ENCODE data around the gene BNIP3.

Gene BNIP3

GRCh38 chr10:131971591-131971990 lies 10.1 kb downstream of the BNIP3 start:
- Mint-ChIP-seq H3K4me3 (peak overlapping the region; percentile 84), H3K27ac (ENCODE audit: low read depth) (no peak overlapping the region), H3K4me1 (peaks cover 43% of the 10 kb centered on the region), H3K27me3 (no peaks in the 10 kb centered on the region), H3K9me3 (no peaks in the 10 kb centered on the region), H3K36me3 (ENCODE audit: insufficient read depth) (peaks cover 18% of the 10 kb centered on the region)
- DNase-seq (ENCODE audit: low spot score in 2 of 2) (no peak), ATAC-seq (replicated peaks; ENCODE audit: extremely low read depth, poor library complexity, severe bottlenecking) (no peak)

- DNase-seq (ENCODE audit: low spot score in 2 of 2) (no peak), ATAC-seq (replicated peaks; ENCODE audit: extremely low read depth, poor library complexity, severe bottlenecking) (no peak)
- H3K36me3 Mint-ChIP-seq (ENCODE audit: insufficient read depth) = peaks cover 18% of the 10 kb centered on the region
- no peak overlapping the region for H3K27ac Mint-ChIP-seq (ENCODE audit: low read depth)
- H3K9me3 Mint-ChIP-seq = no peaks in the 10 kb centered on the region
- H3K27me3 Mint-ChIP-seq = no peaks in the 10 kb centered on the region
- H3K4me1 Mint-ChIP-seq = peaks cover 37% of the 10 kb centered on the region
- no peak overlapping the region for H3K4me3 Mint-ChIP-seq
These were observed 10.8 kb downstream of the BNIP3 start for GRCh38 chr10:131970946-131971345.

GRCh38 chr10:131968949-131969348 lies 12.8 kb downstream of the BNIP3 start:
- Mint-ChIP-seq H3K9me3 (no peaks in the 10 kb centered on the region), H3K4me3 (no peak overlapping the region), H3K27ac (ENCODE audit: low read depth) (peak overlapping the region; percentile 29), H3K27me3 (no peaks in the 10 kb centered on the region), H3K4me1 (peaks cover 33% of the 10 kb centered on the region), H3K36me3 (ENCODE audit: insufficient read depth) (peaks cover 18% of the 10 kb centered on the region)
- no peak for ATAC-seq (replicated peaks; ENCODE audit: extremely low read depth, poor library complexity, severe bottlenecking)
- DNase-seq (ENCODE audit: low spot score in 2 of 2) = no peak

- Mint-ChIP-seq H3K36me3 (ENCODE audit: insufficient read depth) (peaks cover 10% of the 10 kb centered on the region), H3K27ac (ENCODE audit: low read depth) (no peak overlapping the region), H3K4me1 (peaks cover 14% of the 10 kb centered on the region), H3K9me3 (no peaks in the 10 kb centered on the region), H3K27me3 (no peaks in the 10 kb centered on the region), H3K4me3 (no peak overlapping the region)
- no peak for DNase-seq (ENCODE audit: low spot score in 2 of 2)
- ATAC-seq (replicated peaks; ENCODE audit: extremely low read depth, poor library complexity, severe bottlenecking) = no peak
These were observed 17.4 kb downstream of the BNIP3 start for GRCh38 chr10:131964298-131964697.

- H3K27ac Mint-ChIP-seq (ENCODE audit: low read depth) = no peak overlapping the region
These were observed 17.9 kb downstream of the BNIP3 start for GRCh38 chr10:131963811-131964210.

GRCh38 chr10:131963350-131963749 lies 18.4 kb downstream of the BNIP3 start:
- Mint-ChIP-seq H3K36me3 (ENCODE audit: insufficient read depth) (peaks cover 4% of the 10 kb centered on the region), H3K27ac (ENCODE audit: low read depth) (no peak overlapping the region)

More at GRCh38 chr10:131963811-131964210, 17.9 kb downstream of the BNIP3 start:
- DNase-seq (ENCODE audit: low spot score in 2 of 2) = no peak
- H3K4me3 Mint-ChIP-seq = no peak overlapping the region
- H3K9me3 Mint-ChIP-seq = no peaks in the 10 kb centered on the region
- no peak for ATAC-seq (replicated peaks; ENCODE audit: extremely low read depth, poor library complexity, severe bottlenecking)
- peaks cover 14% of the 10 kb centered on the region for H3K4me1 Mint-ChIP-seq
- H3K27me3 Mint-ChIP-seq = no peaks in the 10 kb centered on the region
- H3K36me3 Mint-ChIP-seq (ENCODE audit: insufficient read depth) = peaks cover 8% of the 10 kb centered on the region

GRCh38 chr10:131961777-131962662 lies 19.7 kb downstream of the BNIP3 start:
- H3K27me3 Mint-ChIP-seq = no peaks in the 10 kb centered on the region
- no peak overlapping the region for H3K4me3 Mint-ChIP-seq
- peaks cover 14% of the 10 kb centered on the region for H3K4me1 Mint-ChIP-seq
- H3K27ac Mint-ChIP-seq (ENCODE audit: low read depth) = peak overlapping the region; percentile 44
- H3K9me3 Mint-ChIP-seq = no peaks in the 10 kb centered on the region
- peaks cover 8% of the 10 kb centered on the region for H3K36me3 Mint-ChIP-seq (ENCODE audit: insufficient read depth)
- ATAC-seq (replicated peaks; ENCODE audit: extremely low read depth, poor library complexity, severe bottlenecking) = no peak
- no peak for DNase-seq (ENCODE audit: low spot score in 2 of 2)

More at GRCh38 chr10:131963350-131963749, 18.4 kb downstream of the BNIP3 start:
- no peak for ATAC-seq (replicated peaks; ENCODE audit: extremely low read depth, poor library complexity, severe bottlenecking)
- Mint-ChIP-seq H3K4me1 (peaks cover 14% of the 10 kb centered on the region), H3K27me3 (no peaks in the 10 kb centered on the region), H3K4me3 (no peak overlapping the region), H3K9me3 (no peaks in the 10 kb centered on the region)
- DNase-seq (ENCODE audit: low spot score in 2 of 2) = no peak

GRCh38 chr10:131961047-131961776 lies 20.5 kb downstream of the BNIP3 start:
- Mint-ChIP-seq H3K27me3 (no peaks in the 10 kb centered on the region), H3K9me3 (no peaks in the 10 kb centered on the region), H3K27ac (ENCODE audit: low read depth) (peak overlapping the region; percentile 44), H3K4me3 (no peak overlapping the region), H3K36me3 (ENCODE audit: insufficient read depth) (peaks cover 12% of the 10 kb centered on the region), H3K4me1 (peaks cover 14% of the 10 kb centered on the region)
- no peak for ATAC-seq (replicated peaks; ENCODE audit: extremely low read depth, poor library complexity, severe bottlenecking)
- no peak for DNase-seq (ENCODE audit: low spot score in 2 of 2)

- ATAC-seq (replicated peaks; ENCODE audit: extremely low read depth, poor library complexity, severe bottlenecking) (no peak), DNase-seq (ENCODE audit: low spot score in 2 of 2) (no peak)
- H3K36me3 Mint-ChIP-seq (ENCODE audit: insufficient read depth) = peaks cover 18% of the 10 kb centered on the region
- no peaks in the 10 kb centered on the region for H3K9me3 Mint-ChIP-seq
- H3K4me3 Mint-ChIP-seq = no peak overlapping the region
- no peak overlapping the region for H3K27ac Mint-ChIP-seq (ENCODE audit: low read depth)
- no peaks in the 10 kb centered on the region for H3K27me3 Mint-ChIP-seq
- H3K4me1 Mint-ChIP-seq = peaks cover 11% of the 10 kb centered on the region
These were observed 21.1 kb downstream of the BNIP3 start for GRCh38 chr10:131960631-131961046.

GRCh38 chr10:131959841-131960240 lies 21.9 kb downstream of the BNIP3 start:
- H3K9me3 Mint-ChIP-seq = no peaks in the 10 kb centered on the region
- H3K27me3 Mint-ChIP-seq = no peaks in the 10 kb centered on the region
- H3K36me3 Mint-ChIP-seq (ENCODE audit: insufficient read depth) = peaks cover 19% of the 10 kb centered on the region

GRCh38 chr10:131955591-131956340 lies 26.0 kb downstream of the BNIP3 start:
- H3K27me3 Mint-ChIP-seq = no peaks in the 10 kb centered on the region
- H3K27ac Mint-ChIP-seq (ENCODE audit: low read depth) = no peak overlapping the region
- no peaks in the 10 kb centered on the region for H3K9me3 Mint-ChIP-seq
- ATAC-seq (replicated peaks; ENCODE audit: extremely low read depth, poor library complexity, severe bottlenecking) (no peak), DNase-seq (ENCODE audit: low spot score in 2 of 2) (no peak)
- no peak overlapping the region for H3K4me3 Mint-ChIP-seq
- H3K36me3 Mint-ChIP-seq (ENCODE audit: insufficient read depth) = peaks cover 24% of the 10 kb centered on the region
- H3K4me1 Mint-ChIP-seq = peaks cover 5% of the 10 kb centered on the region

More at GRCh38 chr10:131959841-131960240, 21.9 kb downstream of the BNIP3 start:
- H3K27ac Mint-ChIP-seq (ENCODE audit: low read depth) = no peak overlapping the region
- ATAC-seq (replicated peaks; ENCODE audit: extremely low read depth, poor library complexity, severe bottlenecking) (no peak), DNase-seq (ENCODE audit: low spot score in 2 of 2) (no peak)
- H3K4me3 Mint-ChIP-seq = no peak overlapping the region
- H3K4me1 Mint-ChIP-seq = peaks cover 4% of the 10 kb centered on the region

GRCh38 chr10:131954356-131954965 lies 27.3 kb downstream of the BNIP3 start:
- H3K9me3 Mint-ChIP-seq = no peaks in the 10 kb centered on the region

More at GRCh38 chr10:131954356-131954965, 27.3 kb downstream of the BNIP3 start:
- ATAC-seq (replicated peaks; ENCODE audit: extremely low read depth, poor library complexity, severe bottlenecking) (no peak), DNase-seq (ENCODE audit: low spot score in 2 of 2) (no peak)
- Mint-ChIP-seq H3K4me3 (no peak overlapping the region), H3K36me3 (ENCODE audit: insufficient read depth) (peaks cover 26% of the 10 kb centered on the region), H3K4me1 (peaks cover 5% of the 10 kb centered on the region), H3K27ac (ENCODE audit: low read depth) (no peak overlapping the region), H3K27me3 (no peaks in the 10 kb centered on the region)
